Measurements from ENCODE around the gene MDFI.

The MDFI gene

DNA sequence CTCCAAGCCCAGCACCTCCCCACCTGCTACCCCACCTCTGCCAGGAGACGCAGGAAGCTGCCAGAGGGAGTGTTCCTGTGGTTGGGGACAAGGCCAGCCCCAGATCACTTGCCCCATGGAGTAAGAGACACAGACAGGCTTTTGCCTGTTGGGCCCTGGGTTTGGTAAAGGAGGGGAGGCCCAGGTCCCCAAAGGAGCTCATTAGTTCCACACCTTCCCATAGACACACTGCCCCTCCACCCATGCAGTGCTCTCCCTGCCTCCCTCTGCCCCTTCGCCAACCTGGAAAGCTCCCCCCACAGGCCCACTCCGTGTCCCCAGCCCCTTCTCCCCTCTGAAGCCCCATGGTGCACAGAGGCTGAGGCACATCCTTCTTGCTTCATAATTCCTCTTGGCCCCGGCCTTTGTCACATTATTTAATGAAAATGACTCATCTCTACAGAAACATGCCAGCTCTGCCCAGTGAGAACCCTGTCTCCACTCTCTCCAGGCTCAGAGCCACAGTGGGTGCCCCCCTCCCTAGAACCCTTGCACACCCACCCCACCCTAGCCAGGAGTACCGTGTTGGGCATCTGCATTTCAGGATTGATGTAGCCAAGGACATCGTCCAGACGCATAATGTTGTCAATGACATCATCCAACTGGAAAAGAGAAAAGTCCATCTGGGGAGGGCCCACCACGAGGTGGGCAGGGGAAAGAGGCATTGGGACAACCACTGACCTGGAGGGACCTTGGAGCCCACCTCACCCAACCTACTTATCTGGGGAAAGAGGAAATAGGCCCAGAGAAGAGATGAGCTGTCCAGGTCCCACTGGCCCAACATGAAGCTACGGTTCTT, 51.1 kb downstream of the MDFI start:
- TF ChIP-seq EZH2 (IDR thresholded peaks at IDR 0.05; ENCODE audit: borderline replicate concordance, low read length) (no peak), CTCF (IDR thresholded peaks at IDR 0.05; ENCODE audit: low read length) (no peak)
- Histone ChIP-seq H3K79me2 (ENCODE audit: insufficient read depth, low read length) (no peaks in the 10 kb centered on the region), H2AFZ (ENCODE audit: low read length) (no peak overlapping the region), H3K27me3 (ENCODE audit: insufficient read depth, low read length) (no peaks in the 10 kb centered on the region), H3K9me2 (ENCODE audit: low read depth, low read length) (no peaks in the 10 kb centered on the region), H3K4me1 (ENCODE audit: insufficient read depth, low read length, severe bottlenecking) (no peaks in the 10 kb centered on the region), H3K4me2 (ENCODE audit: low read length) (no peak overlapping the region), H3K36me3 (ENCODE audit: insufficient read depth, low read length) (peaks cover 12% of the 10 kb centered on the region; the same call in 1 of the 2 replicates), H3K27ac (ENCODE audit: low read depth, low read length, poor library complexity, severe bottlenecking) (no peak overlapping the region), H4K20me1 (ENCODE audit: insufficient read depth, low read length) (no peaks in the 10 kb centered on the region), H3K9ac (ENCODE audit: low read length) (no peak overlapping the region), H3K9me3 (ENCODE audit: low read length) (no peaks in the 10 kb centered on the region), H3F3A (ENCODE audit: insufficient read depth, low read length) (no peaks in the 10 kb centered on the region), H3K4me3 (ENCODE audit: low read depth, low read length, poor library complexity, severe bottlenecking) (no peak overlapping the region)

GRCh38 chr6:41690541-41691330, 52.5 kb downstream of the MDFI start:
- Histone ChIP-seq H3K4me2 (ENCODE audit: low read length) (no peak overlapping the region), H3K4me3 (ENCODE audit: low read depth, low read length, poor library complexity, severe bottlenecking) (no peak overlapping the region), H4K20me1 (ENCODE audit: insufficient read depth, low read length) (no peaks in the 10 kb centered on the region), H3K9ac (ENCODE audit: low read length) (no peak overlapping the region), H3K27ac (ENCODE audit: low read depth, low read length, poor library complexity, severe bottlenecking) (no peak overlapping the region), H2AFZ (ENCODE audit: low read length) (no peak overlapping the region), H3F3A (ENCODE audit: insufficient read depth, low read length) (no peaks in the 10 kb centered on the region), H3K9me3 (ENCODE audit: low read length) (no peaks in the 10 kb centered on the region), H3K4me1 (ENCODE audit: insufficient read depth, low read length, severe bottlenecking) (no peaks in the 10 kb centered on the region), H3K79me2 (ENCODE audit: insufficient read depth, low read length) (no peaks in the 10 kb centered on the region), H3K9me2 (ENCODE audit: low read depth, low read length) (no peaks in the 10 kb centered on the region), H3K36me3 (ENCODE audit: insufficient read depth, low read length) (peaks cover 12% of the 10 kb centered on the region; the same call in 1 of the 2 replicates), H3K27me3 (ENCODE audit: insufficient read depth, low read length) (no peaks in the 10 kb centered on the region)
- no peak for TF ChIP-seq EZH2 (IDR thresholded peaks at IDR 0.05; ENCODE audit: borderline replicate concordance, low read length)
- TF ChIP-seq CTCF (IDR thresholded peaks at IDR 0.05; ENCODE audit: low read length) = no peak

GRCh38 chr6:41691426-41692079, 53.3 kb downstream of the MDFI start:
- Histone ChIP-seq H4K20me1 (ENCODE audit: insufficient read depth, low read length) (no peaks in the 10 kb centered on the region), H3K4me3 (ENCODE audit: low read depth, low read length, poor library complexity, severe bottlenecking) (no peak overlapping the region), H3K9me2 (ENCODE audit: low read depth, low read length) (no peaks in the 10 kb centered on the region), H3K9me3 (ENCODE audit: low read length) (no peaks in the 10 kb centered on the region), H2AFZ (ENCODE audit: low read length) (no peak overlapping the region), H3K9ac (ENCODE audit: low read length) (no peak overlapping the region), H3K79me2 (ENCODE audit: insufficient read depth, low read length) (no peaks in the 10 kb centered on the region), H3K4me1 (ENCODE audit: insufficient read depth, low read length, severe bottlenecking) (no peaks in the 10 kb centered on the region), H3F3A (ENCODE audit: insufficient read depth, low read length) (no peaks in the 10 kb centered on the region), H3K27me3 (ENCODE audit: insufficient read depth, low read length) (no peaks in the 10 kb centered on the region), H3K27ac (ENCODE audit: low read depth, low read length, poor library complexity, severe bottlenecking) (no peak overlapping the region), H3K36me3 (ENCODE audit: insufficient read depth, low read length) (peaks cover 9% of the 10 kb centered on the region; the same call in 1 of the 2 replicates), H3K4me2 (ENCODE audit: low read length) (no peak overlapping the region)
- TF ChIP-seq EZH2 (IDR thresholded peaks at IDR 0.05; ENCODE audit: borderline replicate concordance, low read length) (no peak), CTCF (IDR thresholded peaks at IDR 0.05; ENCODE audit: low read length) (no peak)

Measured in OCI-LY1 (cell line).